H9 (cell line): Measurements from ENCODE around the gene UBXN10. TPM values are rescaled to one million over a fixed set of nuclear protein-coding genes. Genes with fewer than 3 reads are reported as not detected.

Experiments used
- DNase-seq: peaks from one replicate; pipeline ENCODE4 v3.0.0-alpha.2; 2017
- H2AFZ ChIP-seq: one replicate; pipeline ENCODE4 v1.6.1; 2013; ENCODE audit warnings: mild to moderate bottlenecking, low read length, control low read depth, moderate library complexity
- H2AK5ac ChIP-seq: 2 replicates; pipeline ENCODE4 v1.6.1; 2013; ENCODE audit warnings: low read length, control low read depth, mixed read lengths; ENCODE audit not compliant: insufficient read length
- H2BK120ac ChIP-seq: one replicate; pipeline ENCODE4 v1.6.1; 2013; ENCODE audit warnings: low read depth, mild to moderate bottlenecking, low read length, control low read depth, inconsistent platforms; ENCODE audit not compliant: poor library complexity, severe bottlenecking
- H2BK12ac ChIP-seq: 2 replicates; pipeline ENCODE4 v1.6.1; 2013; ENCODE audit warnings: low read length, control low read depth, mixed read lengths, low read depth; ENCODE audit not compliant: insufficient read length
- H2BK15ac ChIP-seq: 2 replicates; pipeline ENCODE4 v1.6.1; 2013; ENCODE audit warnings: low read depth, low read length, control low read depth
- H2BK20ac ChIP-seq: one replicate; pipeline ENCODE4 v1.6.1; 2013; ENCODE audit warnings: low read depth, mild to moderate bottlenecking, low read length, control low read depth, inconsistent platforms; ENCODE audit not compliant: poor library complexity, severe bottlenecking
- H2BK5ac ChIP-seq: 2 replicates; pipeline ENCODE4 v1.6.1; 2013; ENCODE audit warnings: low read length, control low read depth, mixed read lengths; ENCODE audit not compliant: insufficient read length
- H3K14ac ChIP-seq: 2 replicates; pipeline ENCODE4 v1.6.1; 2013; ENCODE audit warnings: low read length, control low read depth; ENCODE audit not compliant: insufficient read depth
- H3K18ac ChIP-seq: 2 replicates; pipeline ENCODE4 v1.6.1; 2013; ENCODE audit warnings: low read depth, mild to moderate bottlenecking, mixed read lengths, low read length, control low read depth; ENCODE audit not compliant: insufficient read length
- H3K23ac ChIP-seq: 2 replicates; pipeline ENCODE4 v1.6.1; 2013; ENCODE audit warnings: low read length, control low read depth, mixed read lengths, low read depth; ENCODE audit not compliant: insufficient read length
- H3K23me2 ChIP-seq: 2 replicates; pipeline ENCODE4 v1.6.1; 2013; ENCODE audit warnings: low read depth, mild to moderate bottlenecking, mixed read lengths, low read length, control low read depth; ENCODE audit not compliant: insufficient read length, poor library complexity, severe bottlenecking
- H3K27ac ChIP-seq: 2 replicates; pipeline ENCODE4 v1.5.1; 2013; ENCODE audit warnings: low read length, control low read depth, mixed read lengths, low read depth; ENCODE audit not compliant: insufficient read length
- H3K27me3 ChIP-seq: 2 replicates; pipeline ENCODE4 v1.6.1; 2013; ENCODE audit warnings: low read length, control low read depth, inconsistent platforms; ENCODE audit not compliant: insufficient read depth
- H3K4ac ChIP-seq: 2 replicates; pipeline ENCODE4 v1.6.1; 2013; ENCODE audit warnings: low read depth, mild to moderate bottlenecking, control low read depth, inconsistent platforms, low read length, moderate library complexity
- H3K4me1 ChIP-seq: 2 replicates; pipeline ENCODE4 v1.6.1; 2013; ENCODE audit warnings: low read length, control low read depth, inconsistent platforms; ENCODE audit not compliant: insufficient read depth
- H3K4me2 ChIP-seq: 2 replicates; pipeline ENCODE4 v1.6.1; 2013; ENCODE audit warnings: low read length, control low read depth, mixed read lengths; ENCODE audit not compliant: insufficient read length, insufficient read depth
- H3K56ac ChIP-seq: 2 replicates; pipeline ENCODE4 v1.6.1; 2013; ENCODE audit warnings: low read depth, mild to moderate bottlenecking, mixed read lengths, low read length, control low read depth; ENCODE audit not compliant: insufficient read length
- H3K79me1 ChIP-seq: 2 replicates; pipeline ENCODE4 v1.6.1; 2013; ENCODE audit warnings: low read depth, mild to moderate bottlenecking, moderate library complexity, low read length, control low read depth, inconsistent platforms; ENCODE audit not compliant: insufficient read depth, poor library complexity, severe bottlenecking
- H3K79me2 ChIP-seq: 2 replicates; pipeline ENCODE4 v1.6.1; 2013; ENCODE audit warnings: low read length, control low read depth, inconsistent platforms; ENCODE audit not compliant: insufficient read depth
- H3K9ac ChIP-seq: 2 replicates; pipeline ENCODE4 v1.6.1; 2013; ENCODE audit warnings: low read length, control low read depth, mixed read lengths; ENCODE audit not compliant: insufficient read length; ENCODE audit errors: extremely low read depth
- H3K9me3 ChIP-seq: one replicate; pipeline ENCODE4 v1.6.1; 2013; ENCODE audit warnings: low read depth, low read length, inconsistent platforms; ENCODE audit not compliant: control insufficient read depth
- H3T11ph ChIP-seq: one replicate; pipeline ENCODE4 v1.6.1; 2013; ENCODE audit warnings: mild to moderate bottlenecking, low read length, control low read depth, inconsistent platforms
- H4K20me1 ChIP-seq: one replicate; pipeline ENCODE4 v1.6.1; 2013; ENCODE audit not compliant: control insufficient read depth, insufficient read length, insufficient read depth
- H4K5ac ChIP-seq: 2 replicates; pipeline ENCODE4 v1.6.1; 2013; ENCODE audit warnings: low read depth, mild to moderate bottlenecking, mixed read lengths, low read length, control low read depth; ENCODE audit not compliant: insufficient read length
- H4K8ac ChIP-seq: replicated peaks from 2 replicates; pipeline ENCODE4 v1.6.1; 2013; ENCODE audit warnings: low read length, control low read depth, mixed read lengths, low read depth; ENCODE audit not compliant: insufficient read length
- H4K91ac ChIP-seq: 2 replicates; pipeline ENCODE4 v1.6.1; 2013; ENCODE audit warnings: low read depth, mild to moderate bottlenecking, moderate library complexity, mixed read lengths, low read length, control low read depth; ENCODE audit not compliant: insufficient read length
- H3K27ac Mint-ChIP-seq, 3 experiments: 2 replicates in 2 of 3; 3 replicates in 1 of 3; pipeline ENCODE4 v1.8.0; 2020 to 2021; ENCODE audit warnings: mixed read lengths in 3 of 3, mild to moderate bottlenecking in 1 of 3, moderate library complexity in 1 of 3
- H3K27me3 Mint-ChIP-seq: 2 replicates; pipeline ENCODE4 v1.8.0; 2021; ENCODE audit warnings: low read depth, mild to moderate bottlenecking, moderate library complexity, mixed read lengths
- H3K36me3 Mint-ChIP-seq, 3 experiments: 2 replicates in 2 of 3; 3 replicates in 1 of 3; pipeline ENCODE4 v1.8.0; 2020 to 2021; ENCODE audit warnings: low read depth in 3 of 3, mixed read lengths in 3 of 3; ENCODE audit not compliant: insufficient read depth in 1 of 3
- H3K4me1 Mint-ChIP-seq, 2 experiments: 2 replicates each; pipeline ENCODE4 v1.8.0; 2020; ENCODE audit warnings: mixed read lengths in 2 of 2
- H3K4me3 Mint-ChIP-seq, 2 experiments: 2 replicates in 1 of 2; 3 replicates in 1 of 2; pipeline ENCODE4 v1.8.0; 2020 to 2021; ENCODE audit warnings: mild to moderate bottlenecking in 2 of 2, mixed read lengths in 2 of 2, moderate library complexity in 1 of 2
- H3K9me3 Mint-ChIP-seq, 2 experiments: 2 replicates in 1 of 2; 3 replicates in 1 of 2; pipeline ENCODE4 v1.8.0; 2020; ENCODE audit warnings: mild to moderate bottlenecking in 2 of 2, mixed read lengths in 2 of 2, moderate library complexity in 1 of 2
- WGBS: extraction: QIAGEN DNeasy Blood & Tissue Kit; methylation state at CpG from one replicate; pipeline ENCODE4 v1.1.7; 2013; ENCODE audit warnings: missing lambda C conversion rate, low lambda C conversion rate, mixed read lengths; ENCODE audit not compliant: insufficient read length; ENCODE audit errors: extremely low coverage; 5-methylcytosine and 5-hydroxymethylcytosine counted together
- total RNA-seq: library from RNA; stranded (reverse); gene quantifications from 2 replicates; pipeline ENCODE4 v1.2.1, GENCODE V29; 2021
- TF ChIP-seq, protein P1 (sequence below): fragments of 200-600 bp; sonication (generic); conservative IDR thresholded peaks from 3 replicates; pipeline ENCODE4 v1.8.0; 2021; ENCODE audit warnings: antibody characterized with exemption, mild to moderate bottlenecking

The UBXN10 gene
- total RNA-seq, 1 experiment from 2014 or later: 0.59 TPM

- Histone ChIP-seq H3K18ac (no peak overlapping the region), H4K5ac (no peak overlapping the region), H3K27me3 (no peaks in the 10 kb centered on the region; the same call in 1 of the 2 replicates), H2BK5ac (no peak overlapping the region), H2BK120ac (no peak overlapping the region), H3K23me2 (no peaks in the 10 kb centered on the region), H2BK12ac (no peak overlapping the region), H4K91ac (no peak overlapping the region), H3K79me2 (no peaks in the 10 kb centered on the region), H3K9ac (no peak overlapping the region), H3K79me1 (no peaks in the 10 kb centered on the region), H2BK15ac (no peak overlapping the region), H3K4me1 (no peaks in the 10 kb centered on the region), H3K23ac (no peak overlapping the region), H3K9me3 (no peaks in the 10 kb centered on the region), H2AK5ac (no peak overlapping the region), H3K56ac (no peak overlapping the region), H4K20me1 (no peaks in the 10 kb centered on the region), H3K4ac (no peak overlapping the region), H4K8ac (no peak overlapping the region), H3K4me2 (no peak overlapping the region), H2BK20ac (no peak overlapping the region), H3K27ac (no peak overlapping the region), H2AFZ (no peak overlapping the region), H3T11ph (no peak overlapping the region), H3K14ac (no peak overlapping the region; the same call in 1 of the 2 replicates)
- WGBS: no CpG with 5 or more reads among the region's 13 CpGs
- Mint-ChIP-seq H3K27me3 (peaks cover 64% of the 10 kb centered on the region), H3K4me3 (no peak overlapping the region), H3K9me3 (peaks cover 3 to 5% of the 10 kb centered on the region in 2 experiments; a peak in 2 of 5 replicates), H3K36me3 (no peaks in the 10 kb centered on the region), H3K27ac (no peak overlapping the region), H3K4me1 (no peaks in the 10 kb centered on the region; a peak in 1 of 4 replicates)
- TF ChIP-seq, protein P1, sequence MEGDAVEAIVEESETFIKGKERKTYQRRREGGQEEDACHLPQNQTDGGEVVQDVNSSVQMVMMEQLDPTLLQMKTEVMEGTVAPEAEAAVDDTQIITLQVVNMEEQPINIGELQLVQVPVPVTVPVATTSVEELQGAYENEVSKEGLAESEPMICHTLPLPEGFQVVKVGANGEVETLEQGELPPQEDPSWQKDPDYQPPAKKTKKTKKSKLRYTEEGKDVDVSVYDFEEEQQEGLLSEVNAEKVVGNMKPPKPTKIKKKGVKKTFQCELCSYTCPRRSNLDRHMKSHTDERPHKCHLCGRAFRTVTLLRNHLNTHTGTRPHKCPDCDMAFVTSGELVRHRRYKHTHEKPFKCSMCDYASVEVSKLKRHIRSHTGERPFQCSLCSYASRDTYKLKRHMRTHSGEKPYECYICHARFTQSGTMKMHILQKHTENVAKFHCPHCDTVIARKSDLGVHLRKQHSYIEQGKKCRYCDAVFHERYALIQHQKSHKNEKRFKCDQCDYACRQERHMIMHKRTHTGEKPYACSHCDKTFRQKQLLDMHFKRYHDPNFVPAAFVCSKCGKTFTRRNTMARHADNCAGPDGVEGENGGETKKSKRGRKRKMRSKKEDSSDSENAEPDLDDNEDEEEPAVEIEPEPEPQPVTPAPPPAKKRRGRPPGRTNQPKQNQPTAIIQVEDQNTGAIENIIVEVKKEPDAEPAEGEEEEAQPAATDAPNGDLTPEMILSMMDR: no peak
- DNase-seq: no peak
Measured at GRCh38 chr1:20178634-20179370, 7.1 kb upstream of the UBXN10 start.
